Measurements from ENCODE around the gene SEPTIN12. TPM values are rescaled to one million over a fixed set of nuclear protein-coding genes. Genes with fewer than 3 reads are reported as not detected.

SEPTIN12 gene
- total and polyA plus RNA-seq, 2 of the 8 experiments (the other 6 are each of a cell fraction or from before 2014, with no cell fraction given): 0.24 TPM; not detected in 1

DNA sequence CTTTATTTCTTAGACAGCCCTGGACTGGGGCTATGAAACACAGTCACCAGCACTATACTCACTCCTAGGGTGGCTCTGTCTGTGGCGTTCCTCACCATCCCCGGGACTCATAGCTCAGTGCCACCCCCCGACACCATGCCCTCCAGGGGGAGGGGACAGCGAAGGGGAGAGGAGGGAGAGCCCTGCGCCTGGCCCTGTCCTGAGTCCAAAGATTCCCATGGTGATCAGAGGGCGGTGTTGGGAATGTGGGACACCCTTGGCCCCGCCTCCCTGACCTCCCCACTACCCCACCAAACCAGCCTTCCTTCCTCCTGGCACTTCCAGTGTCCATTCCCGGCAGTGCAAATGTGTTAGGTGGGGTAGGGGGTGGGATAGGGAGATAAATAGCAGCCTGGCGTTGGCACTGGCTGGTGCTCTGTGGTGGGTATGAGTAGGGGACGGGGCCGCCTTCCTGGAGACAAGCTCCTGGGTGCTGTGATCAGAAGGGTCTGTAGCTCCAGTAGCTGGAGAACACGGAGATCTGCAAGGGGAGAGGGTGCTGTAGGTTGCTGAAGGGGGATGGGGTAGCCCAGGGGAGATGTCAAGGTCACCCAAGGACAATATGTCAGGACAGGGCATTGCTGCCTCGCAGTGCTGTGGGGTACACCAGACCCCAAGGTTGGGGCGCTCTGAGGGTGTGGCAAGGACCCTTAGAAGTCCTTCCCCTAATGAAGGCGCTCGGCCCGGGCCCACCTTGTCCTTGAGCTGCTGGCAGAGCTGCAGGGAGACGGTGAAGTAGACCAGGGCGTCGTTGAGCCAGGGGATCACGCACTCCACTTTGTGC is 9.0 kb upstream of the SEPTIN12 start (continued):
- TF ChIP-seq GABPA (IDR thresholded peaks at IDR 0.05; ENCODE audit: borderline replicate concordance, insufficient read depth, low read length): no peak
- no peak for TF ChIP-seq SIN3A (conservative IDR thresholded peaks at IDR 0.05 in 1 of 2, IDR thresholded peaks at IDR 0.05 in 1 of 2; ENCODE audit: low read depth in 1 of 2, low read length in 2 of 2)

All from H1 (cell line).